ENCODE data around the gene LPP.

The LPP gene

DNA sequence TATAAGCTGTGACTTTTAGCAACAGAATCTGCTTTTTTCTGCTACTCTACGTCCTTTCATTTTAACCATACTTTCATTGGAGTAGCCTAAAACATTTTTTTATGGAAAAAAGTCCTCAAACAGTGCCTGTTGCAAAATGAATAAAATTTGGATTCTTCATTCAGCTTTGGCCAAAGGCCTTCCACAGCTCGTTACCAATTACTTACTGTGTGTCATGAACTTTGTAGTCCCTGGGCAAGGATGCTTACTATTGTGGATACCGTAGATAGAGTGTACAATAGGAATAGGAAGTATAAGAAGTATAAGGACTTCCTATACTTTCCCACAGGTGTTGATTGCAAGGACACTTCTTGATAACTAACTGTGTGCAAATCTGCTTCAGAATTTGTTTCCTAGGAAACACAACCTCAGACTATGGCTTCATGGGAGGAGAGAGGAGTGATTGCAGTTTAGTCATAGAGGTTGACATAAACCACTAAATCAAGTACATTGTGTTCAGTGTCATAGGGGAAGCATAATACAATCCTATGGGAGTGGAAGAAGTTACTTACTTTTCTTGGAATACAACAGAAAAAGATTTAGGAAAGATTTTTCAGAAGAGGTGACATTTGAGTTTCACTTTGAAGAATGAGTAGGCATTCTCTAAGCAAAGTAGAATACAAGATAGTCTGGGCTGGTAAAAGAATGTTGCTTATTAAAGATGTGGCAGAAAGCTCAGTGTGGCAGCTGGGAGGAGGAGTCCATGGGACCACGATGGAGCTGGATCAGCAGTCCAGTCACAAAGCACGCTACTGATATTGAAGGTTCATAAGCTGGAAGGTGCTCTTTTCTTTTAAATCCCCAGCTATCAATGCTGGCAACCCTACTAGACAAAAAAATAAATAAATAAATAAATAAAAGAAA, 708.1 kb downstream of the LPP start:
- Histone ChIP-seq H3K27me3 (ENCODE audit: control insufficient read depth, insufficient read depth, low read length) (no peaks in the 10 kb centered on the region), H3K36me3 (ENCODE audit: control insufficient read depth, insufficient read depth, low read length) (no peaks in the 10 kb centered on the region), H3K27ac (ENCODE audit: low read depth, low read length) (no peak overlapping the region), H3K9ac (ENCODE audit: low read length) (no peak overlapping the region), H3K4me3 (ENCODE audit: low read depth, low read length) (no peak overlapping the region), H3K4me1 (ENCODE audit: control insufficient read depth, insufficient read depth, low read length) (no peaks in the 10 kb centered on the region), H3K9me3 (ENCODE audit: control insufficient read depth, insufficient read depth, low read depth, low read length) (no peaks in the 10 kb centered on the region)

DNA sequence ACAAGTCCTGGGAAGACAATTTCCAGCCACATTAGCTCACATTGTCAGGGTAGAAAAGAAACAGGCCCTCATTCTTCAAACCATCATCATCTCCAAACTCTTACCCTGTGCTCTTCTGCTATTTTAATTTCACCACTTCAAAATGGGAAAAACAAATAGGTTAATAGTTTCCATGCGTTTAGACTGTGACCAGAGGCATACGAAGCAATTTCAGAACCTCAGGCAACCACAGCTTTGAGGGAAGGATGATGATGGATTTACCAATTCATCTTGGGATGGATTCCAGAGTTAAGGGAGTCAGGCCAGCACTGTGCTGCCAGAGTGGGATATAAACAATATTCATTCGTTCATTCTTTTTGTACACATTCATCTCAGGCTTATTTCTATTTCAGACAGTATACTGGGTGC, 710.0 kb downstream of the LPP start:
- H3K4me3 ChIP-seq (ENCODE audit: low read depth, low read length): no peak overlapping the region
- H3K36me3 ChIP-seq (ENCODE audit: control insufficient read depth, insufficient read depth, low read length): no peaks in the 10 kb centered on the region
- no peaks in the 10 kb centered on the region for H3K27me3 ChIP-seq (ENCODE audit: control insufficient read depth, insufficient read depth, low read length)
- H3K9me3 ChIP-seq (ENCODE audit: control insufficient read depth, insufficient read depth, low read depth, low read length): no peaks in the 10 kb centered on the region
- no peaks in the 10 kb centered on the region for H3K4me1 ChIP-seq (ENCODE audit: control insufficient read depth, insufficient read depth, low read length)
- no peak overlapping the region for H3K27ac ChIP-seq (ENCODE audit: low read depth, low read length)
- H3K9ac ChIP-seq (ENCODE audit: low read length): no peak overlapping the region

DNA sequence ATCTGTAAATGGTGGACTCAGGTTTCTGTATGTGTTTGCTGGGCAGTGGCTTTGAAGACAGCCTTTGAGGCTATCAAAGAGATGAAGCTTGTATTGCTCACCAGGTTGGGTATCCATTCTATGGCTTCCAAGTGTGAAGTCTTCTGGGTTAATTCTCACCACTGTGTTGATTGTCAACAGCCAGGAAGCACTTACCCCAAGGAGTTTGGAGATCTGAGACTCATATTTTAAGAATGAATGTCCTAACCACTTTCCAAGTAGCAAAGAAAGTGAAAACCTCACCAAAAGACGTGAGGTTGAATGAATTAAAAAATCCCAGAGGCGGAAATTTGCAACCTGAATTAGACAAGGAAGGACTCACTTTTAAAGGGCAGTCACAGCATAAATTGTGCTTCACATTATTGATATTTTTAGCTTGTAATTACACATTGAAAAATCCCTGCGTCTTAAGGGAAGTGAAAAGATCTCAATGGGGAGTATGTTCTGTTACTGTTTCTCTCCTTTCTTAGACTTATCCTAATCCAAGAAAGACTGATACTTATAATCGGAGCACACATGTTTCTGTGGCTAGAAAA, 713.8 kb downstream of the LPP start:
- no peaks in the 10 kb centered on the region for H3K36me3 ChIP-seq (ENCODE audit: control insufficient read depth, insufficient read depth, low read length)
- no peaks in the 10 kb centered on the region for H3K4me1 ChIP-seq (ENCODE audit: control insufficient read depth, insufficient read depth, low read length)
- H3K9ac ChIP-seq (ENCODE audit: low read length): no peak overlapping the region
- no peak overlapping the region for H3K27ac ChIP-seq (ENCODE audit: low read depth, low read length)
- H3K9me3 ChIP-seq (ENCODE audit: control insufficient read depth, insufficient read depth, low read depth, low read length): no peaks in the 10 kb centered on the region
- H3K27me3 ChIP-seq (ENCODE audit: control insufficient read depth, insufficient read depth, low read length): no peaks in the 10 kb centered on the region
- no peak overlapping the region for H3K4me3 ChIP-seq (ENCODE audit: low read depth, low read length)

DNA sequence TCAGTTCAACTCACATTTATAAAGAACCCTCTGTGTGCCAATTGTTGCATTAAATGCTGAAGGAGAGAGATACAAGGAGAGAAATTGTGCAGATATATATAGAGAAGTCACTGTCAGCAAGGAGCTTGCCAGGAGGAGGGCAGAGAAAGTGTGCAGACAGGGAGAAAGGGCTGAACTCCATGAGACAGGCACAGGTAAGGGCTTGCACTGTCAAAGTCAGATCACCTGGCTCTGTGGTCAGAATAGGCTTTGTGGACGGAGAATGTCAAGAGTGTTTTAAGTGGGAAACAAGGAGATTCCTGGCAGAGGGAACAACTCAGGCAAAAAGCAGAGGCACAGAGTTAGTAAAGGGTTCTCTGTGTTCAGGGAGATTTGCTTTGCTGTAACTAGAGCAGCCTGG, 714.8 kb downstream of the LPP start:
- Histone ChIP-seq H3K9ac (ENCODE audit: low read length) (no peak overlapping the region), H3K27ac (ENCODE audit: low read depth, low read length) (no peak overlapping the region), H3K4me1 (ENCODE audit: control insufficient read depth, insufficient read depth, low read length) (no peaks in the 10 kb centered on the region), H3K9me3 (ENCODE audit: control insufficient read depth, insufficient read depth, low read depth, low read length) (no peaks in the 10 kb centered on the region), H3K36me3 (ENCODE audit: control insufficient read depth, insufficient read depth, low read length) (no peaks in the 10 kb centered on the region), H3K27me3 (ENCODE audit: control insufficient read depth, insufficient read depth, low read length) (no peaks in the 10 kb centered on the region), H3K4me3 (ENCODE audit: low read depth, low read length) (no peak overlapping the region)

DNA sequence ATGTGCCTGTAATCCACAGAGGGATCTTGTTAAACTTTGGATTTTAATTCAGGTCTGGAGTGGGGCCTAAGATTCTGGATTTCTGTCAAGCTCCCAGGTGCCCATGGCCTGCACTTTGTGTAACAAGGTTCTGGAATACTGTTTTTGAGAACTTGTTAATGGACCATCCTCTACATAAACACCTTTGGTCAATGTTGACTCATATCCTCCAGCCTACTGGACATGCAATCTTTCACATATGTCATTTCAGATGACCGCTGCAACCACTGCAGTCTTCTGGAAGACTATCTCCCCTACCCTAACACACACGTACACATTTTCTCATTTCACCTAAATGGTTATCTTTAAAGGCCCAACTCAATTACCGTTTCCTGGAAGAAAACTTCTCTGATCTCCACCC, 715.7 kb downstream of the LPP start:
- no peak overlapping the region for H3K4me3 ChIP-seq (ENCODE audit: low read depth, low read length)
- H3K4me1 ChIP-seq (ENCODE audit: control insufficient read depth, insufficient read depth, low read length): no peaks in the 10 kb centered on the region
- no peak overlapping the region for H3K9ac ChIP-seq (ENCODE audit: low read length)
- H3K36me3 ChIP-seq (ENCODE audit: control insufficient read depth, insufficient read depth, low read length): peaks cover 6% of the 10 kb centered on the region
- no peaks in the 10 kb centered on the region for H3K9me3 ChIP-seq (ENCODE audit: control insufficient read depth, insufficient read depth, low read depth, low read length)
- no peaks in the 10 kb centered on the region for H3K27me3 ChIP-seq (ENCODE audit: control insufficient read depth, insufficient read depth, low read length)
- no peak overlapping the region for H3K27ac ChIP-seq (ENCODE audit: low read depth, low read length)

DNA sequence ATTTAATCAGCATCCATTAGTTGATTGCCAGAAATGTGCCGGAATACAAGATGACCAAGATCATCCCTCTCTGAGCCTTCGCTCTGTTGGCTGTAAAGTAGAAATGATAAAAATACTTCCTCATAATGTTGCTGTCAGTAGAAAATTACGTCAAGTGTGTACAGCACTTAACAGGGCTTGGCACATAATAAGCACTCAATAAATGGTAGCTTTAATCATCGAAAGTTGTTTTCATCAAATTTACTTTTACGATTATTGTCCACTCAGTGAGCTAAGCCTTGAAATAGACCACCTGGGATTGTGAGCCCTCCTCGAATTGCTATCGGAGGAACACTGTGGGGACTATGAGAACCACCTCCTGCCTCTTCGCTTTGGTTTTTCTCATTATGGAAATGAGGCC, 716.5 kb downstream of the LPP start:
- Histone ChIP-seq H3K9me3 (ENCODE audit: control insufficient read depth, insufficient read depth, low read depth, low read length) (no peaks in the 10 kb centered on the region), H3K27ac (ENCODE audit: low read depth, low read length) (no peak overlapping the region), H3K9ac (ENCODE audit: low read length) (no peak overlapping the region), H3K27me3 (ENCODE audit: control insufficient read depth, insufficient read depth, low read length) (no peaks in the 10 kb centered on the region), H3K36me3 (ENCODE audit: control insufficient read depth, insufficient read depth, low read length) (peaks cover 11% of the 10 kb centered on the region), H3K4me3 (ENCODE audit: low read depth, low read length) (no peak overlapping the region), H3K4me1 (ENCODE audit: control insufficient read depth, insufficient read depth, low read length) (no peaks in the 10 kb centered on the region)

DNA sequence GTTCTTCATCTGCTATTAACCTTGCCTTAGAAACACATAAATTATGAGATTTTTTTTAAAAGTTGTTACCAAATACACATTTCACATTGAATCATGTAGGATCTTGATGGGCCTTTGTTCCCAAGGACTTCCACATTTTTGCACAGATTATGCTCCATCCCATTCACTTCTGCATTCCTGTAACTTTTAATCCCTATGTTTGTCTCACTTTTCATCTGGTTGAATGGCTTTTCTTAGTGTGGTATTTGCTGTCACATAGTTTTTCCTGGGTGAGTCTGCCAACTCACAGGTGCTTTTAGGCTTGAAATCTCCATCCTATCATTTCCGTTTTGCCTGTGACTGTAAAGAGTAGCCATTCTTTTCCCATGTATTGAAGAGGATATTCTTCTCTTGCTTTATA, 720.6 kb downstream of the LPP start:
- Histone ChIP-seq H3K36me3 (ENCODE audit: control insufficient read depth, insufficient read depth, low read length) (peaks cover 14% of the 10 kb centered on the region), H3K27me3 (ENCODE audit: control insufficient read depth, insufficient read depth, low read length) (no peaks in the 10 kb centered on the region), H3K9me3 (ENCODE audit: control insufficient read depth, insufficient read depth, low read depth, low read length) (no peaks in the 10 kb centered on the region), H3K9ac (ENCODE audit: low read length) (no peak overlapping the region), H3K27ac (ENCODE audit: low read depth, low read length) (no peak overlapping the region), H3K4me3 (ENCODE audit: low read depth, low read length) (no peak overlapping the region), H3K4me1 (ENCODE audit: control insufficient read depth, insufficient read depth, low read length) (no peaks in the 10 kb centered on the region)

DNA sequence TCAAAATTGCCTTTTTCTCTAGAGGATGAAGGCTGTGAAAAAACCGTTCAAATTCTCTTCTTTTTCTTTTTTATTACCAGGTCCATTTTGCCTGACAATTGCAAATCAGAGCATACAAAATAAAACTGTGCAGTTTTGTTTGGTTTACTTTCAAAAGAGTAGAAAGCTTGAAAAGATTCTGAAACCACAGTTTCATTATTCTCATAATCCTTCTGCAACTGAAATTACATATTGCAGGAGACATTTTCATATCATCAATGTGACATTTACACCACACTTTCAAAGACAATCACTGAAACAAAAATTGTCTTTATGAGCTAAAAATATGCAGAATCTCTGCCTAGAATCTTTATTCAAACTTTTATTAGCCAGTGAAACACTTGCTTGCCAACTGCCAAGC, 721.5 kb downstream of the LPP start:
- Histone ChIP-seq H3K9me3 (ENCODE audit: control insufficient read depth, insufficient read depth, low read depth, low read length) (no peaks in the 10 kb centered on the region), H3K27me3 (ENCODE audit: control insufficient read depth, insufficient read depth, low read length) (no peaks in the 10 kb centered on the region), H3K4me1 (ENCODE audit: control insufficient read depth, insufficient read depth, low read length) (no peaks in the 10 kb centered on the region)

DNA sequence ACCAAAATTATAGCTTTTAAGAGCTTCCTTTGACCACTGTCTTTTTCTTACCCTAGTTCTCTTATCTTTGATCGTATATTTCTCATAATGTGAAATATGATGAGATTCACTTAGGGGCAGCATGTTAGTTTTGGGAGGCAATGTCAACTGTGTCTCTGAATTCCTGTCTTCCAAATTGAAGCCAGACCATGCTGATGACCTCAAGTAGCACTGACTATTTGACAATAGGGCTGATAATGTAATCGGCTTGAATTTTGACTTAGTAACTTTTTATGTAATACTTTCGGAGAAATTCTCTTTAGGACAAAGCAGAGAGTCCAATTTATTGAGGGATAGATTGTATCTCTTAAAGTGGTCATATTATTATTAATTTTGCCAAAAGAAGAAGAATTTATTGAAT, 722.4 kb downstream of the LPP start:
- no peak overlapping the region for H3K4me3 ChIP-seq (ENCODE audit: low read depth, low read length)
- H3K27ac ChIP-seq (ENCODE audit: low read depth, low read length): no peak overlapping the region
- H3K36me3 ChIP-seq (ENCODE audit: control insufficient read depth, insufficient read depth, low read length): peaks cover 14% of the 10 kb centered on the region
- no peaks in the 10 kb centered on the region for H3K4me1 ChIP-seq (ENCODE audit: control insufficient read depth, insufficient read depth, low read length)
- no peak overlapping the region for H3K9ac ChIP-seq (ENCODE audit: low read length)
- no peaks in the 10 kb centered on the region for H3K27me3 ChIP-seq (ENCODE audit: control insufficient read depth, insufficient read depth, low read length)
- no peaks in the 10 kb centered on the region for H3K9me3 ChIP-seq (ENCODE audit: control insufficient read depth, insufficient read depth, low read depth, low read length)

More for the DNA sequence above, 721.5 kb downstream of the LPP start:
- H3K27ac ChIP-seq (ENCODE audit: low read depth, low read length): no peak overlapping the region
- peaks cover 14% of the 10 kb centered on the region for H3K36me3 ChIP-seq (ENCODE audit: control insufficient read depth, insufficient read depth, low read length)
- H3K4me3 ChIP-seq (ENCODE audit: low read depth, low read length): no peak overlapping the region
- no peak overlapping the region for H3K9ac ChIP-seq (ENCODE audit: low read length)

DNA sequence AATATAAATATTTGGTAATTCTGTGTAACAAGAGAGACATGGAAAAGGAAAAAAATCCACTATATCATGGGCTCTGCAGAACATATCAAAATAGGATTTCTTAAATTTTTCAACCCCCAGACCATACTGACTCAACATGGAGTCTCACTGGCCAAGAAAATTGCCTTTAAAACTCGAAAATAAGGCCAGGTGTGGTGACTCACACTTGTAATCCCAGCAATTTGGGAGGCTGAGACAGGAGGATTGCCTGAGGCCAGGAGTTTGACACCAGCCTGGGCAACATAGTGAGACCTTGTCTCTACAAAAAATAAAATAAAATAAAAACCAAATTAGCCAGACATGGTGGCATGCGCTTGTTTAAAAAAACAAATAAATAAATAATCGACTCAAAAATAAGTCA, 723.4 kb downstream of the LPP start:
- Histone ChIP-seq H3K27ac (ENCODE audit: low read depth, low read length) (no peak overlapping the region), H3K4me1 (ENCODE audit: control insufficient read depth, insufficient read depth, low read length) (no peaks in the 10 kb centered on the region), H3K9me3 (ENCODE audit: control insufficient read depth, insufficient read depth, low read depth, low read length) (no peaks in the 10 kb centered on the region), H3K9ac (ENCODE audit: low read length) (no peak overlapping the region), H3K36me3 (ENCODE audit: control insufficient read depth, insufficient read depth, low read length) (peaks cover 14% of the 10 kb centered on the region), H3K4me3 (ENCODE audit: low read depth, low read length) (no peak overlapping the region), H3K27me3 (ENCODE audit: control insufficient read depth, insufficient read depth, low read length) (no peaks in the 10 kb centered on the region)

DNA sequence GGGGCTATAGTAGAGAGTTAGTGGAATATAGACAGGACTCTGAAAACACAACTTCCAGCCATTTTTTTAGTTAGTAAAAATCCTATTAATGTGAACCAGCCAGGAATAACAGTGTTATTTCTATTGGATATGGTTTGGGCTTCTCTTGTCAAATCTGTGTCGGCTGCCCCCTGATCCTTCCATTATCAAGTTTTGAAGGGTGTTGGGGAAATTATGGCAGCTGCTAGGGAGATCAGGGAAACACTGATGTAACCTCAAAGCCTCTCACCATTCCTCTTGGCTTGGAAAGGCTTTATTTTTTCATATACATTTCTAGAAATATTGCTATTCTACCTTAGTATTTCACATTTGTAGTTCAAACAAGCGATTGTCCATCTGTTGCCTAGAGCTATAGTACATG, 724.1 kb downstream of the LPP start:
- no peak overlapping the region for H3K27ac ChIP-seq (ENCODE audit: low read depth, low read length)
- no peak overlapping the region for H3K4me3 ChIP-seq (ENCODE audit: low read depth, low read length)
- H3K9ac ChIP-seq (ENCODE audit: low read length): no peak overlapping the region
- no peaks in the 10 kb centered on the region for H3K4me1 ChIP-seq (ENCODE audit: control insufficient read depth, insufficient read depth, low read length)
- H3K36me3 ChIP-seq (ENCODE audit: control insufficient read depth, insufficient read depth, low read length): peaks cover 14% of the 10 kb centered on the region
- H3K9me3 ChIP-seq (ENCODE audit: control insufficient read depth, insufficient read depth, low read depth, low read length): no peaks in the 10 kb centered on the region
- H3K27me3 ChIP-seq (ENCODE audit: control insufficient read depth, insufficient read depth, low read length): no peaks in the 10 kb centered on the region
